CD14-positive monocyte (primary cell): ENCODE results near the gene GRID1. TPM values are rescaled to one million over a fixed set of nuclear protein-coding genes. Genes with fewer than 3 reads are reported as not detected.

Experiments
- DNase-seq, 3 donors: peaks; one replicate each; pipeline ENCODE4 v3.0.0-alpha.2; 2011 to 2022
- H2AFZ ChIP-seq: 2 replicates; pipeline ENCODE4 v1.6.0; 2012; ENCODE audit warnings: mild to moderate bottlenecking, low read depth, low read length, inconsistent platforms; ENCODE audit not compliant: insufficient read depth, poor library complexity, severe bottlenecking
- H3K27ac ChIP-seq, 2 donors: 1 replicate in 1 of 2; 2 replicates in 1 of 2; pipeline ENCODE4 v1.5.1; 2012 to 2013; ENCODE audit warnings: low read length in 2 of 2, control low read depth in 1 of 2, inconsistent platforms in 1 of 2, low read depth in 1 of 2, mild to moderate bottlenecking in 1 of 2
- H3K27me3 ChIP-seq, 2 donors: one replicate each; pipeline versions ENCODE4 v1.6.0 to v1.6.1; 2011 to 2013; ENCODE audit warnings: low read length in 2 of 2; ENCODE audit not compliant: control insufficient read depth in 2 of 2, insufficient read depth in 2 of 2
- H3K36me3 ChIP-seq, 2 donors: replicated peaks in 1 of 2; 1 replicate in 1 of 2; 2 replicates in 1 of 2; pipeline versions ENCODE4 v1.5.1 to v1.6.1; 2012 to 2013; ENCODE audit warnings: low read length in 2 of 2, control low read depth in 1 of 2, inconsistent platforms in 1 of 2, mild to moderate bottlenecking in 1 of 2; ENCODE audit not compliant: insufficient read depth in 2 of 2, control insufficient read depth in 1 of 2
- H3K4me1 ChIP-seq, 2 donors: 1 replicate in 1 of 2; 2 replicates in 1 of 2; pipeline versions ENCODE4 v1.5.1 to v1.6.1; 2012 to 2013; ENCODE audit warnings: low read length in 2 of 2, control low read depth in 1 of 2, inconsistent platforms in 1 of 2, mild to moderate bottlenecking in 1 of 2, moderate library complexity in 1 of 2; ENCODE audit not compliant: insufficient read depth in 2 of 2, control insufficient read depth in 1 of 2
- H3K4me2 ChIP-seq: replicated peaks from 2 replicates; pipeline ENCODE3; 2012; ENCODE audit warnings: low read length, moderate library complexity, mild to moderate bottlenecking; ENCODE audit not compliant: poor library complexity, severe bottlenecking; ENCODE audit errors: extremely low read depth
- H3K4me3 ChIP-seq, 3 experiments: fragments of 200-600 bp in 1 of 3; sonication (generic) in 1 of 3; replicated peaks in 1 of 3; 1 replicate in 2 of 3; 2 replicates in 1 of 3; pipeline ENCODE4 v1.5.1; 2011 to 2013; ENCODE audit warnings: low read length in 3 of 3, mild to moderate bottlenecking in 3 of 3, control low read depth in 2 of 3, low read depth in 2 of 3, inconsistent platforms in 1 of 3, moderate library complexity in 1 of 3
- H3K79me2 ChIP-seq: 2 replicates; pipeline ENCODE4 v1.6.0; 2012; ENCODE audit warnings: mild to moderate bottlenecking, control low read depth, inconsistent platforms, low read length, moderate library complexity; ENCODE audit not compliant: insufficient read depth
- H3K9ac ChIP-seq: 2 replicates; pipeline ENCODE4 v1.6.0; 2017; ENCODE audit warnings: low read length, mild to moderate bottlenecking; ENCODE audit not compliant: insufficient read depth, poor library complexity, severe bottlenecking
- H3K9me3 ChIP-seq, 2 donors: replicated peaks in 1 of 2; 1 replicate in 1 of 2; 2 replicates in 1 of 2; pipeline versions ENCODE4 v1.5.1 to v1.6.1; 2012 to 2013; ENCODE audit warnings: low read length in 2 of 2, control low read depth in 1 of 2; ENCODE audit not compliant: control insufficient read depth in 1 of 2, insufficient read depth in 1 of 2
- H4K20me1 ChIP-seq: 2 replicates; pipeline ENCODE4 v1.6.0; 2012; ENCODE audit warnings: mild to moderate bottlenecking, low read length, control low read depth, moderate library complexity; ENCODE audit not compliant: insufficient read depth
- H3K27ac Mint-ChIP-seq, 7 donors: one replicate each; pipeline ENCODE4 v1.8.0; 2020; ENCODE audit warnings: mild to moderate bottlenecking in 7 of 7, mixed read lengths in 7 of 7, moderate library complexity in 6 of 7, inconsistent platforms in 2 of 7
- H3K27me3 Mint-ChIP-seq, 3 donors: one replicate each; pipeline ENCODE4 v1.8.0; 2021 to 2022; ENCODE audit warnings: low read depth in 3 of 3, mild to moderate bottlenecking in 3 of 3, mixed read lengths in 3 of 3, moderate library complexity in 3 of 3, inconsistent platforms in 1 of 3
- H3K36me3 Mint-ChIP-seq, 2 donors: one replicate each; pipeline ENCODE4 v1.8.0; 2020; ENCODE audit warnings: mixed read lengths in 2 of 2, inconsistent platforms in 1 of 2, mild to moderate bottlenecking in 1 of 2
- H3K4me1 Mint-ChIP-seq: one replicate; pipeline ENCODE4 v1.8.0; 2020; ENCODE audit warnings: mild to moderate bottlenecking, mixed read lengths
- H3K4me3 Mint-ChIP-seq, 2 donors: one replicate each; pipeline ENCODE4 v1.8.0; 2020; ENCODE audit warnings: mild to moderate bottlenecking in 2 of 2, mixed read lengths in 2 of 2, moderate library complexity in 1 of 2
- H3K9me3 Mint-ChIP-seq, 7 donors: one replicate each; pipeline ENCODE4 v1.8.0; 2020 to 2022; ENCODE audit warnings: mixed read lengths in 7 of 7, mild to moderate bottlenecking in 6 of 7, moderate library complexity in 6 of 7, inconsistent platforms in 2 of 7
- CTCF ChIP-seq: fragments of 200-600 bp; IDR thresholded peaks from one replicate; pipeline ENCODE4 v1.8.0; 2022; ENCODE audit warnings: antibody characterized with exemption, mild to moderate bottlenecking
- WGBS: methylation state at CpG from one replicate; pipeline ENCODE4 v1.1.5; 2013; ENCODE audit warnings: missing lambda C conversion rate; ENCODE audit not compliant: insufficient coverage; 5-methylcytosine and 5-hydroxymethylcytosine counted together
- intact Hi-C, 2 donors: fragments of 100-400 bp; cut with micrococcal nuclease; formaldehyde crosslinking; loops; one replicate each; pipeline versions ENCODE4 v1.15.0 to v1.15.1; 2023
- polyA minus RNA-seq: library from RNA; depleted of rRNA, polyadenylated mRNA; stranded (reverse); fragments of >200 nt; gene quantifications from 2 replicates; pipeline ENCODE4 v1.2.3, GENCODE V29; 2012
- polyA plus RNA-seq, 3 donors: library from polyadenylated mRNA; depleted of rRNA in 1 of 3; unstranded in 2 of 3; stranded (reverse) in 1 of 3; fragments of 300-500 nt in 2 of 3; fragments of >200 nt in 1 of 3; fragmentation: Illumina TruSeq in 2 of 3; gene quantifications; 1 replicate in 2 of 3; 2 replicates in 1 of 3; pipeline ENCODE4 v1.2.3, GENCODE V29; 2012 to 2021
- total RNA-seq, 12 experiments: library from RNA in 1 of 12; stranded (reverse) in 1 of 12; fragments of 120-200 nt in 1 of 12; gene quantifications; one replicate each; pipeline ENCODE4 v1.2.4 and lab custom pipeline; 2013 to 2026; ENCODE audit warnings: mixed read lengths in 6 of 12, inconsistent platforms in 1 of 12

Gene GRID1
- 0.04 TPM for total RNA-seq (2013)
- polyA plus RNA-seq, result not detected
- not detected in 2 replicates for polyA minus RNA-seq
- total RNA-seq (lab: John Stamatoyannopoulos, UW), result 0 to 1.5 (median 0.10) reads per million in 11 experiments

- Histone ChIP-seq H3K4me2 (peak within 1 kb of the TSS; percentile 67), H3K79me2 (no peaks in the 10 kb centered on the region), H2AFZ (peak within 1 kb of the TSS; percentile 41), H3K9ac (no peak within 1 kb of the TSS), H3K9me3 (peaks cover 9 to 36% of the 10 kb centered on the region in 2 donors), H3K27me3 (peaks cover 59 to 80% of the 10 kb centered on the region in 2 donors), H3K36me3 (no peaks in the 10 kb centered on the region), H3K4me1 (peaks cover 24 to 38% of the 10 kb centered on the region in 2 donors), H3K4me3 (peak within 1 kb of the TSS in 1 of 3 experiments; percentile 54), H3K27ac (no peak within 1 kb of the TSS), H4K20me1 (no peaks in the 10 kb centered on the region)
- H3K36me3 Mint-ChIP-seq, result peaks cover 6 to 13% of the 10 kb centered on the region in 2 donors
- H3K4me3 Mint-ChIP-seq, result peak within 1 kb of the TSS; percentile 62 to 84
- peak; percentile 26 for TF ChIP-seq CTCF
- peaks cover 78 to 95% (median 81%) of the 10 kb centered on the region in 3 donors for H3K27me3 Mint-ChIP-seq
- H3K27ac Mint-ChIP-seq, result peak within 1 kb of the TSS in 3 of 7 donors; percentile 2 to 77 (median 23)
- peaks cover 22% of the 10 kb centered on the region for H3K4me1 Mint-ChIP-seq
- no peak for DNase-seq
- intact Hi-C loops, result no loop called here
- peaks cover 0 to 24% (median 9%) of the 10 kb centered on the region in 7 donors for H3K9me3 Mint-ChIP-seq
- WGBS, result under 1% methylated on average over 95 of the region's 119 CpGs
Observed at GRCh38 chr10:86366033-86366901, at the start of gene GRID1. Gene GRID1 (minus strand): TSS chr10:86366795.

GRCh38 chr10:86415583-86415982 is 49.0 kb upstream of the GRID1 start:
- Histone ChIP-seq H3K4me3 (no peak overlapping the region), H3K4me1 (peaks cover 17 to 21% of the 10 kb centered on the region in 2 donors), H3K27me3 (no peaks in the 10 kb centered on the region), H2AFZ (no peak overlapping the region), H4K20me1 (no peaks in the 10 kb centered on the region), H3K9me3 (no peaks in the 10 kb centered on the region), H3K79me2 (no peaks in the 10 kb centered on the region), H3K27ac (no peak overlapping the region), H3K4me2 (no peak overlapping the region), H3K9ac (no peak overlapping the region), H3K36me3 (no peaks in the 10 kb centered on the region)
- no peak for TF ChIP-seq CTCF
- H3K36me3 Mint-ChIP-seq, result no peaks in the 10 kb centered on the region
- WGBS, result 62% methylated on average over 3 of the region's 5 CpGs
- no peak overlapping the region for H3K27ac Mint-ChIP-seq
- no peak overlapping the region for H3K4me3 Mint-ChIP-seq
- H3K4me1 Mint-ChIP-seq, result peaks cover 29% of the 10 kb centered on the region
- H3K9me3 Mint-ChIP-seq, result peaks cover 0 to 5% (median 5%) of the 10 kb centered on the region in 7 donors
- H3K27me3 Mint-ChIP-seq, result peaks cover 1 to 8% (median 2%) of the 10 kb centered on the region in 3 donors
- DNase-seq, result no peak
- intact Hi-C loops, result no loop called here
